ENCODE results near the gene KCTD16.

- TF ChIP-seq CTCF (conservative IDR thresholded peaks at IDR 0.05; ENCODE audit: low read length) (no peak), EZH2phosphoT487 (IDR thresholded peaks at IDR 0.05; ENCODE audit: borderline replicate concordance) (no peak)
Observed at GRCh38 chr5:144395704-144396103, 225.0 kb downstream of the KCTD16 start.

All from Loucy (cell line).